ENCODE results near the gene SUPT16H. TPM values are rescaled to one million over a fixed set of nuclear protein-coding genes. Genes with fewer than 3 reads are reported as not detected.

SUPT16H gene
- total and polyA plus RNA-seq, 2 of the 13 experiments (the other 11 are each of a cell fraction or from before 2014, with no cell fraction given): 77.5 to 230 TPM

DNA sequence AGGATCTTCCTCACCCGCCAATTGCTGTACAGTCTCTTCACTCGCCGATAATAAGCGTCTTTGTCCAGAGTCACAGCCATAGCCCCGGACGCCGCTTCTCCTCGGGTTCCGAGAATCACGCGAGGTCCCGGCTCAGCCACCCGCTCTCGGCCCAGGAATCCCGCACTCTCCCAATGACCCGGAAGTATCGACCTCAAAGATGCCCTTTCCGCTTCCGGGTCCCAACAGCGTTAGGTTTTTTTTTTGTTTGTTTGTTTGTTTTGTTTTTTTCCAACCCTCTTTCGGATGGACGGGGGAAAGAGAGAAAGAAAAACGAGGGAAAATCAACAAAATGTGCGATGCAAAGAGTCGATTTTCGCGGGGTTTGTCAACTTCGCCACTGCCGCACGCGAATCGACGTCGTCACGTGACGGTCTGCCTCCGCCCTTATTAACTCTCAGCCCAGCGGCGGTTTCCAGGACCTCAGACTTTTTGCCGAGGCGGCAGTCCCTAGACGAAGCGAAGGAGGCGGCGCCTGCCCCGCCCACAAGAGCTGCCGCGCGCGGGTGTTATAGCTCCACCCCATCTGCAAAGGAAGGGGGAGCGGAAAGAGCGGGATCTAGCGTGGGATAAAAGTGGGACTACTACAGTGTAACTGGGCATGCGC lies at the start of gene SUPT16H (continued):
- TF ChIP-seq KIAA2018 (CRISPR knock-in tag; IDR thresholded peaks at IDR 0.05; ENCODE audit: borderline replicate concordance) (no peak), SOX5 (CRISPR knock-in tag; IDR thresholded peaks at IDR 0.05; ENCODE audit: borderline replicate concordance) (peak; percentile 62; the same call in 1 of the 2 replicates), ISL2 (CRISPR knock-in tag; IDR thresholded peaks at IDR 0.05) (peak; percentile 49; the same call in 1 of the 2 replicates), SCMH1 (CRISPR knock-in tag; IDR thresholded peaks at IDR 0.05; ENCODE audit: borderline replicate concordance) (no peak), PHF8 (CRISPR knock-in tag; IDR thresholded peaks at IDR 0.05) (peak; percentile 98), ZNF619 (CRISPR knock-in tag; IDR thresholded peaks at IDR 0.05) (peak; percentile 96), ZNF644 (CRISPR knock-in tag; IDR thresholded peaks at IDR 0.05; ENCODE audit: low read depth) (no peak), ZMYM4 (CRISPR knock-in tag; IDR thresholded peaks at IDR 0.05) (peak; percentile 86), ZNF329 (CRISPR knock-in tag; IDR thresholded peaks at IDR 0.05; ENCODE audit: low read depth) (peak; percentile 55), ATRX (CRISPR knock-in tag; IDR thresholded peaks at IDR 0.05; ENCODE audit: borderline replicate concordance) (no peak), ZSCAN21 (CRISPR knock-in tag; IDR thresholded peaks at IDR 0.05; ENCODE audit: borderline replicate concordance) (no peak; the same call in 1 of the 2 replicates), ZFP41 (CRISPR knock-in tag; IDR thresholded peaks at IDR 0.05; ENCODE audit: borderline replicate concordance) (no peak), ZNF790 (CRISPR knock-in tag; IDR thresholded peaks at IDR 0.05; ENCODE audit: borderline replicate concordance) (0 out of 2 replicates have a peak, but pooled peaks have one; percentile 35), PCBP2 (optimal IDR thresholded peaks at IDR 0.05; ENCODE audit: low read depth, low read length, poor library complexity, severe bottlenecking) (no peak), NFE2L2 (IDR thresholded peaks at IDR 0.05; ENCODE audit: low read length) (peak; percentile 2; the same call in 1 of the 2 replicates), ZNF235 (CRISPR knock-in tag; IDR thresholded peaks at IDR 0.05; ENCODE audit: borderline replicate concordance) (peak; percentile 56), AGO2 (optimal IDR thresholded peaks at IDR 0.05; ENCODE audit: low read depth, low read length) (peak; percentile 92), GPBP1L1 (CRISPR knock-in tag; IDR thresholded peaks at IDR 0.05) (no peak), RBM39 (IDR thresholded peaks at IDR 0.05; ENCODE audit: low read depth, low read length, poor library complexity, severe bottlenecking) (peak; percentile 86)
- TF ChIP-seq, protein P1, sequence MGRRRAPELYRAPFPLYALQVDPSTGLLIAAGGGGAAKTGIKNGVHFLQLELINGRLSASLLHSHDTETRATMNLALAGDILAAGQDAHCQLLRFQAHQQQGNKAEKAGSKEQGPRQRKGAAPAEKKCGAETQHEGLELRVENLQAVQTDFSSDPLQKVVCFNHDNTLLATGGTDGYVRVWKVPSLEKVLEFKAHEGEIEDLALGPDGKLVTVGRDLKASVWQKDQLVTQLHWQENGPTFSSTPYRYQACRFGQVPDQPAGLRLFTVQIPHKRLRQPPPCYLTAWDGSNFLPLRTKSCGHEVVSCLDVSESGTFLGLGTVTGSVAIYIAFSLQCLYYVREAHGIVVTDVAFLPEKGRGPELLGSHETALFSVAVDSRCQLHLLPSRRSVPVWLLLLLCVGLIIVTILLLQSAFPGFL (CRISPR knock-in tag; IDR thresholded peaks at IDR 0.05): no peak

Measured in HepG2 (cell line).